SK-MEL-5 (cell line): ENCODE data around the gene SH3D19. TPM values are rescaled to one million over a fixed set of nuclear protein-coding genes. Genes with fewer than 3 reads are reported as not detected.
"Not testable (repeated sequence)": the region's sequence is repeated elsewhere in the genome, so short reads cannot be mapped to it uniquely, and the experiment has no call there.

Source experiments
- DNase-seq: peaks from one replicate; pipeline ENCODE4 v3.0.0-alpha.2; 2016; ENCODE audit warnings: low read depth, low spot score
- in situ Hi-C: cut with HindIII; loops from 2 replicates; pipeline ENCODE4 v1.10.0; 2016; ENCODE audit warnings: low sequenced_read_pairs, high pct_unique_total_duplicates, low pct_unique_long_range_greater_than_20kb
- total RNA-seq: library from RNA; depleted of rRNA; stranded (reverse); fragments of >200 nt; shearing (Covaris generic); gene quantifications from 2 replicates; pipeline ENCODE4 v1.2.3, GENCODE V29; 2014

SH3D19 gene
- total RNA-seq, 1 experiment from 2014 or later = 16.0 TPM

DNA sequence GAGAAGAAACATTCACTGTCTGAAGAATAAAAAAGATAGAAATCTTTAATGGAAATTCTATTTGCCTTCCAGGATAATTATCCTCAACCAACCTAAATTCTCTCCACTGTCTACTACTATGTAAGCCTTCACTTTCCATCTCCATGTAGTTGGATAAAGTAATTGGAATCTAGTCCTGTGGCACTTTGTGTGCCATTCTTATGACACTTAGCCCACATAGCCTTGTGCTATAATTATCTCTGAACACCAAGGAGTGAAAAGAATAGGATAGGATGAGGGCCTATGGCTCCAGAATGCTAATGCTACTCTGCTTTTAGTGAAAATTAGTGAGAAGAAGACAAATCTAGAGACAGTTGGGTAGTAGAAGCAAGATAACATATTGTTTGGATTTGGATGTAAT, 28.2 kb downstream of the SH3D19 start:
- in situ Hi-C loops = no loop called here
- no peak for DNase-seq

DNA sequence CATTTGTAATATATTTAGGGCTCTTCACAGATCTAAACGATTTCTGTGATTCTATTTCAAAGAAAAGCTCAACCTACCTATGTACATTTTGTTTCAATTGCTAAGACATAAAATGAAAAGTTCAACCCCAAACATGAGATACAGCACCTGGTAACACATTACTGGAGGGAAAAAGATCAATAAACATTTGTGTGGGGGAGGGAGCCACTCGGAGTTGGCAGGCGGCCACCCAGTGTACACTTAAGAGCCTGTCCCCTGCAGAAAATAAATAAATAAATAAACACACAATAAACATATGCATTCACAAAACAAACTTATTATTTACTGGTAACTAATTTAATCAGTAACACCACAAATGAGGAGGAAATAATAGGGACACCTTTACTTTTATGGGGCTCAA, 29.2 kb downstream of the SH3D19 start:
- in situ Hi-C loops = no loop called here
- no peak for DNase-seq

DNA sequence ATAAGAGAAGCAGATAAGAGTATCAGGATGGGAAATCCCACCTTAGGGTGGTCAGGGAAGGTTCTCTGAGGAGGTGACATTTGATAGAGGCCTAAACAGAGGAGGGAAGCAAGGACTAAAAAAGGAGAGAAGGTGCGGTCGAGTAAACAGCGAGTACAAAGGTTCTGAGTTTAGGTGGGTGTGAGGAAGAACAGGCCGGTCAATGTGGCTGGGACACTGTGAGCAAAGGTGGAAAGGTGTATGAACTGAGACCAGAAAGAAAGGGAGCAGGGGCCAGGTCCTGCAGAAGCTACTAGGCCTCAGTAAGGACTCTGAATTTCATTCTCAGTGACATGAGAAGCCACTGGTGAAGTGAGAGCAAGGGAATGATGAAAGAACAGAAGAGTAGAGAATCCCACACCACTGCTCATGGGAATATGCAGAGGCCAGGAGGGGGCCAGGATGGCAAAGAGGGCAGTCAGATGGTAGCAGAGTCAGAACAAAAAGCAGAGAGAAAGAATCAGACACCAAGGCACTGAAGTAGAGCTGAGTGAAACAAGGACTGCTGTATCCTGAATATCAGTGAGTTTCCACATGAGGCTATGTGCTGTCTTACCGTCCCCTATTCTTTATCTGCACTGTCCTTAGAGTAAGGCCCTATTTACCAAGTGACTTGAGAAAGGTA, 30.4 kb downstream of the SH3D19 start:
- in situ Hi-C loops = no loop called here
- DNase-seq = no peak

DNA sequence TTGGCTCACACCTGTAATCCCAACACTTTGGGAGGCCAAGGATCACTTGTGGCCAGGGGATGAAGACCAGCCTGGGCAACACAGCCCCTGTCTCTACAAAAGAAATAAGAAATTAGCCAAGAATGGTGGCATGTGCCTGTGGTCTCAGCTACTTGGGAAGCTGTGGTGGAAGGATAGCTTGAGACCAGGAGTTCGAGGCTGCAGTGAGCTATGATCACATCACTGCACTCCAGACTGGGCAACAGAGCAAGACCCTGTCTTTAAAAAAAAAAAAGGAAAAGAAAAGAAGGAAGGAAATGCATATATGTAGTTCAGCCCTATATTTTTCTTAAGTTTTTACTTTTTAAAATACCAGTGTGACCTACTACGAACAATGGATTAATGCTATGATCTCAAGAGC, 33.4 kb downstream of the SH3D19 start:
- no peak for DNase-seq
- in situ Hi-C loops = no loop called here

DNA sequence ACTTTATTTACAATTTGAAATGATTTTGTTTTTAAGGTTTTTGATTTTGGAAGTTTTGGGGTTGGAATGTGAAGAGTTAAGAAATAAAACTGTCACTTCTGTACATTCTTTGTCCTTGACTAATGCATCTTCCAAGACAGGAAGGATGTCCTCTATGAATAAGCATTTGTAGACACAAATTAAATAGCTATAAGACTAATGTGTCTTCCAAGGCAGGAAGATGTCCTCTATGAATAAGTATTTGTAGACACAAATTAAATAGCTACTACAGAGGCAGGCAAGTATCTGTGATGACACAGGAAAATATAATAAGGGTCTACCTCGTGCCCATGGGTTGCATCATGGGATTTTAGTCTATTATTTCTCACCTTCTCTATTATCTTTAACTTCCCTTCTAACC, 33.9 kb downstream of the SH3D19 start:
- no peak for DNase-seq
- in situ Hi-C loops = no loop called here

DNA sequence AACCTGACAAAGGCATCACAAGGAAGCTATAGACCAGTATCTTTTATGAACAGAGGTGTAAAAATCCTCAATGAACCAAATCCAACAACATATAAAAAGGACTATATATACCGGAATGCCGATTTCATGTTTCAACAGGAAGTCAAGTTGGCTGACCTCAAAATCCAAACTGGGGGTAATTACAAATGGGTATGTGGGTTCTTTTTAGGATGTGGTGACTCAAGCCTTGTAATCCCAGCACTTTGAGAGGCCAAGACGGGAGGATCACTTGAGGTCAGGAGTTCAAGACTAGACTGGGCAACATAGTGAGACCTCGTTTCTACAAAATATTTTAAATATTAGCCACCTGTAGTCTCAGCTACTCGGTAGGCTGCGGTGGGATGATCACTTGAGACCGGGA, 38.0 kb downstream of the SH3D19 start:
- in situ Hi-C loops = no loop called here

DNA sequence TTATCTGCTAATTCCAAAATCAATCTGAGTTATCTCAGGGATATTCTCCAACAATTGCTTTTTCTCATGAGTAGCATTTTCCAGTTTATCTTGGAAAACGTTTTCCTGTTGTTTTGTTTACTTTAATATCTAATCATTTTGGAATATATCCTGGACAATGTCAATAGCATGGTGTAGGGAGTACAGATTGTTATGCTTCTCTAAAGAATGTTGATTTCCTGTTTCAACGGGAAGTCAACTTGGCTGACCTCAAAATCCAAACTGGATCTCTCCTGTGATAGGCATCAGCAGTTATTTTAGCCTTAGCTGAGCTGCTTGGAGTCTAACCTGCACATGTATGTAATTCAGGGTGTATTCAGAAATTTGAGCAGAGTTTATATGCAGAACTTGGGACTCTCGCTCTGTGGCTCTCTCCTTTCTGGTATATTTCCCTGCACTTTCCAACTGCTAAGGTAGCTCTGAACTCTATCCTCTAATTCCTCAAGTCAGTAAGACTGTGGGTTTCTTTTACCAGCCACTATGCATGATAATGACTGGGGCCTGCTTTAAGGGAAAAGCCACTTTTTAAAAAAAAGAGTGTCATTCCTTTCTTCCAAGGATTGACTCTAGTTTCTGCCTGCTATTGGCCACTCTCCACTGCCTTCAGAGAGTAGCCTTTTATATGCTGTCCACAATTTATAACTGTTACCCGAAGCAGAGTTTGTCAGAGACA, 40.7 kb downstream of the SH3D19 start:
- DNase-seq = no peak
- in situ Hi-C loops = no loop called here

More for the DNA sequence above, 38.0 kb downstream of the SH3D19 start:
- DNase-seq = no peak

DNA sequence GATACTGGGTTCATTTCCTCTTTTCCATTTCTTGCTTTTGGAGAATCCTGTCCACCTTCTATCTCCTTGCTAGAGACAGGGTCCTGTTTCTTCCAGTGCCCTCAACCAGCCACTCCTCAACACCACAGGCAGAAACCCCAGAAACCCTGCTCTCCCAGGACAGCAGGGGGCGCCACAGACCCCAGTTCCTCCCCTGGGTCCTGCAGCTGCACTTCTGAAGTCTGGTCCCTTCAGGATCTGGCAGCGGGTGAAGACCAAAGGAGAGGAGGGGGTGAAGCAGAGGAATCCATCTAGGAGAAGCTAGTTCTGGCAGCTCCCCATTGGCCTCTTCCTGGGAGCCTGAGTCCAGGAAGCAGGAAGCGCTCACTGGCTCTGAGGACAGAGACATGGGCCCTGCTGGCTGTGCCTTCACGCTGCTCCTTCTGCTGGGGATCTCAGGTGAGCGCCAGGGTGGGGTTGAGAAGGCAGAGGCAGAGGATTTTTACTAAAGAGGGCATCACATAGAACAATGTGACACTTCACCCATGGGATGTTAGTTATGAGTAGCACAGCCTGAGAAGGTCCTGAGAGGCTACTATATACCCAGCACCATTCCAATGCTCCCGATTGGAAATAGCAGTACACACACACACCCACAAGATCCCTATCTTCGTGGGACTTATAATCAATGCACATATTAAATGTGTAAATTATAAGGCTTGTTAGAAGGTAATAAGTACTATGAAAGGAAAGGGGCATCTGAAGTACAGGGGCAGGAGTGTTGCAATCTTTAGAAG, 48.4 kb downstream of the SH3D19 start, which contains the start of gene PRSS48:
Gene PRSS48 (plus strand): TSS at position 375 of the 776 bp plus-strand sequence. CDS start 12 bp downstream, at position 387.
- in situ Hi-C loops = no loop called here
- DNase-seq = peak; percentile 71

DNA sequence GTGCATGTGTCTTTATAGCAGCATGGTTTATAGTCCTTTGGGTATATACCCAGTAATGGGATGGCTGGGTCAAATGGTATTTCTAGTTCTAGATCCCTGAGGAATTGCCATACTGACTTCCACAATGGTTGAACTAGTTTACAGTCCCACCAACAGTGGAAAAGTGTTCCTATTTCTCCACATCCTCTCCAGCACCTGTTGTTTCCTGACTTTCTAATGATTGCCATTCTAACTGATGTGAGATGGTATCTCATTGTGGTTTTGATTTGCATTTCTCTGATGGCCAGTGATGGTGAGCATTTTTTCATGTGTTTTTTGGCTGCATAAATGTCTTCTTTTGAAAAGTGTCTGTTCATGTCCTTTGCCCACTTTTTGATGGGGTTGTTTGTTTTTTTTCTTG, 56.5 kb downstream of the SH3D19 start:
- DNase-seq, in situ Hi-C loops: not testable (repeated sequence)

DNA sequence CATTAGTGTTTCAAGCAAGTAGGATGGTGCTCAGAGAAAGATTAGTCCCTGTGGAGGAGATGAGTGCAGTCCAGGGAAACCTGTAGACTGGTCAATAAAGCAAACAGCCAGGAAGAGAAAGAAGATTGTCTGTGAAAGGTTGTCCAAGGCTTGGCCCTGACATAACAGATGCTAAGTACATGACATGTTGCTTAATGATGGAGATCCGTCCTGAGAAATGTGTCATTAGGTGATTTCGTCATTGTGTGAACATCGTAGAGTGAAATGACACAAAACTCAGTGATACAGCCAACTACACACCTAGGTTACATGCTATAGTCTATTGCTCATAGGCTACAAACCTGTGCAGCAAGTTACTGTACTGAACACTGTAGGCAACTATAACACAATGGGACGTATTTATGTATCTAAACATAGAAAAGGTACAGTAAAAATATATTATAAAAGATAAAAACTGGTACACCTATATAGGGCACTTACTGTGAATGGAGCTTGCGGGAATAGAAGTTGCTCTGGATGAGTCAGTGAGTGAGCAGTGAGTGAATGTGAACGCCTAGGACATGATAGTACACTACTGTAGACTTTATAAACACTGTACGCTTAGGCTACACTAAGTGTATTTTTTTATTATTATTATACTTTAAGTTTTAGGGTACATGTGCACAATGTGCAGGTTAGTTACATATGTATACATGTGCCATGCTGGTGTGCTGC, 57.4 kb downstream of the SH3D19 start:
- in situ Hi-C loops = no loop called here
- no peak for DNase-seq

DNA sequence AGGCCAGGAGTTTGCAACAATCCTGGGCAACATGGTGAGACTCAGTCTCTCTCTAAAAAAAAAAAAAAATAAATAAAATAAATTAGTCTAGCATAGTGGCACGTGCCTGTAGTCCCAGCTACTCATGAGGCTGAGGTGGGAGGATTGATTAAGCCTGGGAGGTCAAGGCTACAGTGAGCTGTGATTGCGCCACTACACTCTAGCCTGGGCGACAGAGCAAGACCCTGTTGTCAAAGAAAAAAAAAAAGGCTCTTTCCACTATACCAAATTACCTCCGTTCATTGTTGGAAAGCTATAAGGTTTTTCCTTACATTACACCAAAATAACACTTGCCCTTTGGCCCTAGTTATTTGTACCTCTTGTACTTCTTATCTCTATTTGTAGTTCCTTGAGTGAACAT, 58.3 kb downstream of the SH3D19 start:
- DNase-seq = no peak
- in situ Hi-C loops = no loop called here

DNA sequence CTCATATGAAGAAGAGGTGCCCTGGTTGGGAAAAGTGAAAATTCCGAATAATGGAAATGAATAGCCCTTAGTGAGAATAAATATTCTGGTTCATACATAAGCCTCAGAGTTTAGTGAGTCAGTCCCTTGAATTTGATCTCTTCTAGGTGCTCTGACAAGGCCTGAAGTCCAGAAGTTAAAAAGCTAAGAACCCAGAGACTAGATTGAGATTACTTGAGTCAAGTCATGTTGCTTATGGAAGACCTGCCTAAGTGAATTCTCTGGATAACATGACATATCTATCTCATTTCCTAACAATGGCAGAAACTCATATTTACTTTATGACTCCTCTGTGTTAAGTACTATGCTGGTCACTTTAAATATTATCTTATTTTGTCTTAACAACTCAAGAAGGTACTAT, 58.9 kb downstream of the SH3D19 start:
- in situ Hi-C loops = no loop called here
- DNase-seq = no peak

DNA sequence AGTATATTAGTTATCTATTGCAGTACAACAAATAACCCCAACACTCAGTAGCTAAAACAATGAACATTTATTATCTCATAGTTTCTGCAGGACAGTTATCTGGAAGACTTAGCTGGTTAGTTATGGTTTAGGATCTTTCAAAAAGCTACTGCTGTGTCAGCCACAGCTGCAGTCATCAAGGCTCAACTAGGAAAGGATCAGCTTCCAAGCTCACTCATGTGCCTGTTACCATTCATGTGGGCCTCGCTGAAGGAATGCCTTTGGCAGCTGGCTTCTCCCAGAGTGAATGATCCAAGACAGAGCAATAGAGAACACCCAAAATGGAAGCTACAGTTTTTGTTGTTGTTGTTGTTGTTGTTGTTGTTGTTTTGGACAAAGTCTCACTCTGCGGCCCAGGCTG, 62.0 kb downstream of the SH3D19 start:
- in situ Hi-C loops = no loop called here
- DNase-seq = no peak

DNA sequence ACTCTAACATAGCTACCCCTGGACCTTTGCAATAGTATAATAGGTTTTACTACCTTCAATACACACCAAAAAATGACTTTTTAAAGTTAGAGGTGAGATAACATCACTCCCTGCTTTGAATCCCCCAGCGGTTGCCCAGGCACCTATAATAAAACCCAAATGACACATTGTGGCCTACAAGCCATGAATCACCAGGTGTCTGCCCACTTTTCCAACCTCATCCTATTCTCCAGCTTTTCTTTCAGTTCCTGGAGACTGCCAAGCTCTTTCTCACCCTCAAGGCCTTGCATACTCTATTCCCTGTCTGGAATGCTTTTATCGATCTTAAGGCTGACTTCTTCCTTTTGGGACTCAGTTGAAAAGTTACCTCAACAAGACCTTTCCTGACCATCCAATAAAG, 64.9 kb downstream of the SH3D19 start:
- in situ Hi-C loops = no loop called here
- DNase-seq = no peak

DNA sequence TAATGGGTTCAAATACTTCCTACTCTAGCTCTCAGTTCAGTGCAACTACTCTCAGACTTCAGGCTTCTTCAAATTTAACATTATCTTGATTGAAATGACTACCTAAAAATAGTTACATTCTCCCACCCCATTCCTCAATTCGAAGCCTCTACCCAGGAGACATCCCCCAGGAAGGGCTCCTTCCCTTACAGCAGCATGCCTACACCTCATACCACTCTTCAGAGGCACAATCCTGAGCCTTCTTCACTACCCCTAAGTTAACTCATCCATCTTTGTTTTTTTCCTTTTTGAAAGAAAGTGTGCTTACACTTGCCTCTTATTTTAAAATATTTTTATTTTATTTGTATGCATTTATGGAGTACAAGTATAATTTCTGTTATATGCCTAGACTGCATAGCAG, 65.7 kb downstream of the SH3D19 start:
- in situ Hi-C loops = no loop called here
- DNase-seq = no peak

DNA sequence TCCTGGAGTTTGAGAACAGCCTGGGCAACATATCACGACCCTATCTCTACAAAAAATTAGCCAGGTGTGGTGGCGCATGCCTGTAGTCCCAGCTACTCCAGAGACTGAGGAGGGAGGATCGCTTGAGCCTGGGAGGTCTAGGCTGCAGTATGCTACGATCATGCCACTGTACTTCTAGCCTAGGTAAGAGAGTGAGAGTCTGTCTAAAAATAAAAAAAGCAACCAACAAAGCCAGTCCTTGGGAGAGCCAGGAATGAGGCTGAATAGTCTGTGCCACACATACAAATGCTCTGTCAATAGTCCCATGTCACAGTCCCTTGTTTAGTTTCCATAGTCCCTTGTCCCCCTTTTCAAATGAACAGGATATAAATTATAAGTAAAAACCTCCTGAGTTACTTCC, 67.7 kb downstream of the SH3D19 start:
- in situ Hi-C loops = no loop called here
- no peak for DNase-seq

DNA sequence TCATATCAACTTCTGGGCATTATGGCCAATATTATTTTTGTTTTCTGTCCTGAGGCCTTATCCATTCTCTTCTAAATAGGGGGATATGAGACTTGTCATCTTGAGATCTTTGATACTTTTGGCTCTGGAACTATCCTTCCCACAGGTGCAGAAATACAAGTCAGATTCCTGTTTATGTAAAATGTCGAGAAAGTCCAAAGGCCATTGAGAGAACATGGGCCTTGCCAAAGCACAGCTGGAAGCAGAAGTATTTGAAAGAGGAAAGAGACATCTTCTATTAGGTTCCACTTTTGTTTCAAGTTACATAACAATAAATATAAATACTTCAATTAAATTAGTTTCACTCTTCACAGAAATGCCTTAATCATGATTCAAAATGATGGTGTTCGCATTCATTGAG, 69.3 kb downstream of the SH3D19 start:
- in situ Hi-C loops = no loop called here
- DNase-seq = no peak

DNA sequence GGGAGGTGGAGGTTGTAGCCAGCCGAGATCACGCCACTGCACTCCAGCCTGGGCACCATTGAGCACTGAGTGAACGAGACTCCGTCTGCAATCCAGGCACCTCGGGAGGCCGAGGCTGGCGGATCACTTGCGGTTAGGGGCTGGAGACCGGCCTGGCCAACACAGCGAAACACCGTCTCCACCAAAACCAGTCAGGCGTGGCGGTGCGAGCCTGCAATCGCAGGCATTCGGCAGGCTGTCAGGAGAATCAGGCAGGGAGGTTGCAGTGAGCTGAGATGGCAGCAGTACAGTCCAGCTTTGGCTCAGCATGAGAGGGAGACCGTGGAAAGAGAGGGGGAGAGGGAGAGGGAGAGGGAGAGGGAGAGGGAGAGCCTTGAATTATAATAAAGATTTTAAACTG, 69.7 kb downstream of the SH3D19 start:
- in situ Hi-C loops, DNase-seq: not testable (repeated sequence)
